Subcutaneous adipose tissue (tissue), 4 donors: ENCODE measurements around the gene DCLK1. TPM values are rescaled to one million over a fixed set of nuclear protein-coding genes. Genes with fewer than 3 reads are reported as not detected.

Experiments
- CTCF ChIP-seq: fragments of 450-650 bp; IDR thresholded peaks from one replicate; pipeline ENCODE4 v1.5.1; 2016; ENCODE audit warnings: low read depth, mild to moderate bottlenecking, control low read depth, antibody characterized with exemption, moderate library complexity
- total RNA-seq, 4 donors: library from RNA; depleted of rRNA; stranded (reverse); fragments of >200 nt; gene quantifications; one replicate each; pipeline ENCODE4 v1.1.0, GENCODE V29; 2016

The DCLK1 gene
- total RNA-seq, 4 donors from 2014 or later = 78.9 to 116 (median 106) TPM

GRCh38 chr13:35961002-35961401 lies 170.2 kb downstream of the DCLK1 start:
- no peak for TF ChIP-seq CTCF

- no peak for TF ChIP-seq CTCF
These were observed 173.2 kb downstream of the DCLK1 start for GRCh38 chr13:35957996-35958395.

- no peak for TF ChIP-seq CTCF
These were observed 173.9 kb downstream of the DCLK1 start for GRCh38 chr13:35957241-35957731.

- TF ChIP-seq CTCF = no peak
These were observed 175.1 kb downstream of the DCLK1 start for GRCh38 chr13:35956074-35956473.

GRCh38 chr13:35954207-35954560 lies 177.0 kb downstream of the DCLK1 start:
- TF ChIP-seq CTCF = no peak

GRCh38 chr13:35953537-35954206 lies 177.5 kb downstream of the DCLK1 start:
- TF ChIP-seq CTCF = no peak

- no peak for TF ChIP-seq CTCF
These were observed 183.9 kb downstream of the DCLK1 start for GRCh38 chr13:35947315-35947714.
